ENCODE data around the gene LATS1.
"Not testable (repeated sequence)": the region's sequence is repeated elsewhere in the genome, so short reads cannot be mapped to it uniquely, and the experiment has no call there.

LATS1 gene

DNA sequence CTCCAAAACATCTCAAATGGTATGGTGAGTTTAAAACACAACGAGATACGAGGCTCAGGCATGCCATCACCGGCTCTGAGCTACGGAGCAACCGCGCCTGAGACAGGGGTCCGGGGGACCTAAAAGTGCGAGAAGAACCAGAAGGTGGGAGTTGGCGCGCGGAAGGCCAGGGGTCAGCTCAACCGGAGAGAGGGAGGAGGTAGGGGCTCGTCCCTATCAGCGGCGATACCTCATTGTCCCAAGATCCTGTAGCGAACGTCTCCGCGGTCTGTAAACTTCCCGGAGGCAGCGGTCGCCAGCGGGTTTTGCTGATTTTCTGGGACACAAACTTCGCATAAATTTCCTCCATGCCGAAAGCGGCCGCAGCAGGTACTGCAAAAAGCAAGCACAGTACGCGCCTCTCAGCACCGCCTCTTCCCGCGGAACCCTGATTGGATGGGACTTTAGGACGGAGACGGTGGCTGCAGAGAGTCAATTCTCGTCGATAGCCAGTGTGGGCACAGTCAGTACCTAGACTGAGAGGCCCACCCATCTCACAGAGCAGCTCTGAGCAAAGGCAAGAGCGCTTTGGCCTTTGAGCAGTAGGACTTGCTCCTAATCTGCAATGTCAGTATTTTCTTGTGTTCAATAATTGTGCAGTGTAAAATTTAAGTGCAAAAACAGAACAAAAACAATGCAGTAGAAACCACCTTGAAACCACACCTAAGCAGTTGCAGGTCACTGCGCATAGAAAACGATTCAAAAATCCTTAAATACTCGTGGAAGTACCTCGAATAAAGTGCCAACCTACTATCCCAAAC lies 28.4 kb upstream of the LATS1 start, which contains the start of gene NUP43:
TSS of gene NUP43 (minus strand) at position 383 of the 800 bp plus-strand sequence. CDS start at position 349, 34 bp downstream.
- TF ChIP-seq CTCF (IDR thresholded peaks at IDR 0.05; ENCODE audit: low read depth, low read length) (no peak), EZH2phosphoT487 (IDR thresholded peaks at IDR 0.05; ENCODE audit: low read depth) (no peak)

GRCh38 chr6:149745252-149745651 lies 27.4 kb upstream of the LATS1 start:
- not testable (repeated sequence) for H3K9me3 ChIP-seq (ENCODE audit: insufficient read depth, low read length); H3K36me3 ChIP-seq (replicated peaks; ENCODE audit: low read depth, low read length); H3K27me3 ChIP-seq (ENCODE audit: low read depth, low read length); H4K20me1 ChIP-seq (ENCODE audit: insufficient read depth, low read length); H3K27ac ChIP-seq (ENCODE audit: low read length); H2AFZ ChIP-seq (ENCODE audit: low read depth, low read length)
- peaks cover 29% of the 10 kb centered on the region for H3K79me2 ChIP-seq (ENCODE audit: low read length)
- H3K9ac ChIP-seq (ENCODE audit: low read length) = peak overlapping the region; percentile 88
- peak overlapping the region; percentile 97 for H3K4me2 ChIP-seq (ENCODE audit: low read length)
- peak overlapping the region; percentile 98 for H3K4me3 ChIP-seq (ENCODE audit: low read length)
- H3K4me1 ChIP-seq (ENCODE audit: low read length) = peaks cover 11% of the 10 kb centered on the region

More for the DNA sequence above, 28.4 kb upstream of the LATS1 start, which contains the start of gene NUP43:
- peak within 1 kb of the TSS; percentile 49 for H3K27ac ChIP-seq (ENCODE audit: low read length)
- no peaks in the 10 kb centered on the region for H3K27me3 ChIP-seq (ENCODE audit: low read depth, low read length)
- no peaks in the 10 kb centered on the region for H3K9me3 ChIP-seq (ENCODE audit: insufficient read depth, low read length)
- peaks cover 15% of the 10 kb centered on the region for H3K4me1 ChIP-seq (ENCODE audit: low read length)
- peaks cover 2% of the 10 kb centered on the region for H3K36me3 ChIP-seq (replicated peaks; ENCODE audit: low read depth, low read length)
- H3K9ac ChIP-seq (ENCODE audit: low read length) = peak within 1 kb of the TSS; percentile 88
- peak within 1 kb of the TSS; percentile 98 for H3K4me3 ChIP-seq (ENCODE audit: low read length)
- H3K4me2 ChIP-seq (ENCODE audit: low read length) = peak within 1 kb of the TSS; percentile 97
- H2AFZ ChIP-seq (ENCODE audit: low read depth, low read length) = peak within 1 kb of the TSS; percentile 83
- peaks cover 15% of the 10 kb centered on the region; the same call in 1 of the 2 replicates for H4K20me1 ChIP-seq (ENCODE audit: insufficient read depth, low read length)
- H3K79me2 ChIP-seq (ENCODE audit: low read length) = peaks cover 40% of the 10 kb centered on the region

GRCh38 chr6:149734915-149735314 lies 17.0 kb upstream of the LATS1 start:
- no peak for TF ChIP-seq EZH2phosphoT487 (IDR thresholded peaks at IDR 0.05; ENCODE audit: low read depth)
- TF ChIP-seq CTCF (IDR thresholded peaks at IDR 0.05; ENCODE audit: low read depth, low read length) = no peak
- Histone ChIP-seq H3K36me3 (replicated peaks; ENCODE audit: low read depth, low read length) (peaks cover 5% of the 10 kb centered on the region), H3K9me3 (ENCODE audit: insufficient read depth, low read length) (no peaks in the 10 kb centered on the region), H4K20me1 (ENCODE audit: insufficient read depth, low read length) (no peaks in the 10 kb centered on the region), H3K79me2 (ENCODE audit: low read length) (no peaks in the 10 kb centered on the region), H3K27ac (ENCODE audit: low read length) (no peak overlapping the region), H2AFZ (ENCODE audit: low read depth, low read length) (no peak overlapping the region), H3K27me3 (ENCODE audit: low read depth, low read length) (no peaks in the 10 kb centered on the region), H3K4me3 (ENCODE audit: low read length) (no peak overlapping the region), H3K4me2 (ENCODE audit: low read length) (no peak overlapping the region), H3K4me1 (ENCODE audit: low read length) (no peaks in the 10 kb centered on the region), H3K9ac (ENCODE audit: low read length) (no peak overlapping the region)

DNA sequence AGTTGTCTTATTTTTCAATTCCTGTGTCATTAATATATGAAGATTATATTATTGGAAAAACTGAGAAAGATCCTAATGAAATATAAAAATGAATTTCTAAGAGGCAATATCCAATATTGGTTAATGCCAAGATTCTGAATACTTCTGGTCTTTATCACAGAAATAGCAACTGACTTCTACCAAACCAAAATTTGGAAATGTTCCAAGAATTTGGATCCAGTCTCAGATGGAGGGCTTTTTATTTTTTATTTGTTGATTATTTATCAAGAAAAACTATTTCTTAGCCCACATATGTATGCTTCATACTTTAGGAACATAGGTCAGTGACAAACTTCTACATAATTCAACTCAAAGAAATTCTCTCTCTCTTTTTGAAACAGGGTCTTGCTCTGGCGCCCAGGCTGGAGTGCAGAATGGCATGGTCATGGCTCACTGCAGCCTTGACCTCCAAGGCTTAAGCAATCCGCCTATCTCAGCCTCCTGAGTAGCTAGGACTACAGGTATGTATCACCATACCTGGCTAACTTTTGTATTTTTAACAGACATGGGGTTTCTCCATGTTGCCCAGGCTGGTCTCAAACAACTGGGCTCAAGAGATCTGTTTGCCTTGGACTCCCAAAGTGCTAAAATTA lies 15.3 kb upstream of the LATS1 start:
- no peaks in the 10 kb centered on the region for H3K27me3 ChIP-seq (ENCODE audit: low read depth, low read length)
- H3K4me1 ChIP-seq (ENCODE audit: low read length) = no peaks in the 10 kb centered on the region
- TF ChIP-seq CTCF (IDR thresholded peaks at IDR 0.05; ENCODE audit: low read depth, low read length) = no peak
- TF ChIP-seq EZH2phosphoT487 (IDR thresholded peaks at IDR 0.05; ENCODE audit: low read depth) = no peak

More for the DNA sequence above, 15.3 kb upstream of the LATS1 start:
- no peak overlapping the region for H3K27ac ChIP-seq (ENCODE audit: low read length)
- no peaks in the 10 kb centered on the region for H3K9me3 ChIP-seq (ENCODE audit: insufficient read depth, low read length)
- H3K4me3 ChIP-seq (ENCODE audit: low read length) = no peak overlapping the region
- H3K4me2 ChIP-seq (ENCODE audit: low read length) = no peak overlapping the region
- H3K36me3 ChIP-seq (replicated peaks; ENCODE audit: low read depth, low read length) = peaks cover 9% of the 10 kb centered on the region
- no peak overlapping the region for H3K9ac ChIP-seq (ENCODE audit: low read length)
- no peak overlapping the region for H2AFZ ChIP-seq (ENCODE audit: low read depth, low read length)
- no peaks in the 10 kb centered on the region for H4K20me1 ChIP-seq (ENCODE audit: insufficient read depth, low read length)
- H3K79me2 ChIP-seq (ENCODE audit: low read length) = no peaks in the 10 kb centered on the region

Data from OCI-LY3 (cell line).